Keratinocyte (primary cell): ENCODE measurements around the gene EMP3. TPM values are rescaled to one million over a fixed set of nuclear protein-coding genes. Genes with fewer than 3 reads are reported as not detected.

Experiments used
- DNase-seq: peaks from one replicate; pipeline ENCODE4 v3.0.0-alpha.2; 2011; ENCODE audit warnings: low read depth, missing footprints, low spot score
- FAIRE-seq: peaks from 2 replicates; lab custom pipeline; 2011; peaks lifted over from hg19 to GRCh38; lab: Jason Lieb, UNC
- H2AFZ ChIP-seq: 2 replicates; pipeline ENCODE4 v1.6.0; 2012; ENCODE audit warnings: low read length, control low read depth, inconsistent platforms; ENCODE audit not compliant: control insufficient read depth
- H3K27ac ChIP-seq: 2 replicates; pipeline ENCODE4 v1.5.1; 2011; ENCODE audit warnings: low read length; ENCODE audit not compliant: control insufficient read depth, insufficient read depth
- H3K27me3 ChIP-seq: 3 replicates; pipeline ENCODE4 v1.6.0; 2011; ENCODE audit warnings: low read length; ENCODE audit not compliant: control insufficient read depth, insufficient read depth; ENCODE audit errors: extremely low read depth
- H3K36me3 ChIP-seq, 2 experiments: 2 replicates in 1 of 2; 3 replicates in 1 of 2; pipeline ENCODE4 v1.5.1; 2011; ENCODE audit warnings: low read length in 2 of 2, mild to moderate bottlenecking in 1 of 2; ENCODE audit not compliant: control insufficient read depth in 2 of 2, insufficient read depth in 2 of 2; ENCODE audit errors: extremely low read depth in 1 of 2
- H3K4me1 ChIP-seq: 3 replicates; pipeline ENCODE4 v1.5.1; 2011; ENCODE audit warnings: low read length; ENCODE audit not compliant: control insufficient read depth, insufficient read depth; ENCODE audit errors: extremely low read depth
- H3K4me2 ChIP-seq: 3 replicates; pipeline ENCODE4 v1.6.0; 2011; ENCODE audit warnings: low read depth, low read length; ENCODE audit not compliant: control insufficient read depth, insufficient read depth; ENCODE audit errors: extremely low read depth
- H3K4me3 ChIP-seq, 3 experiments: fragments of 200-600 bp in 1 of 3; sonication (generic) in 1 of 3; 2 replicates in 2 of 3; 3 replicates in 1 of 3; pipeline ENCODE4 v1.5.1; 2011 to 2016; ENCODE audit warnings: low read length in 3 of 3, mild to moderate bottlenecking in 3 of 3, control low read depth in 2 of 3, inconsistent platforms in 1 of 3, low read depth in 1 of 3, mixed read lengths in 1 of 3, mixed run types in 1 of 3, moderate library complexity in 1 of 3; ENCODE audit not compliant: control insufficient read depth in 2 of 3, insufficient read depth in 2 of 3; ENCODE audit errors: extremely low read depth in 1 of 3
- H3K79me2 ChIP-seq: 2 replicates; pipeline ENCODE4 v1.6.0; 2012; ENCODE audit warnings: low read length; ENCODE audit not compliant: control insufficient read depth, insufficient read depth
- H3K9ac ChIP-seq: 3 replicates; pipeline ENCODE4 v1.6.0; 2011; ENCODE audit warnings: low read length; ENCODE audit not compliant: control insufficient read depth, insufficient read depth; ENCODE audit errors: extremely low read depth
- H3K9me1 ChIP-seq: 3 replicates; pipeline ENCODE4 v1.6.0; 2011; ENCODE audit warnings: low read length; ENCODE audit not compliant: control insufficient read depth, insufficient read depth; ENCODE audit errors: extremely low read depth
- H3K9me3 ChIP-seq: 2 replicates; pipeline ENCODE4 v1.5.1; 2012; ENCODE audit warnings: low read depth, low read length; ENCODE audit not compliant: control insufficient read depth
- H4K20me1 ChIP-seq: 3 replicates; pipeline ENCODE4 v1.6.0; 2011; ENCODE audit warnings: low read length; ENCODE audit not compliant: control insufficient read depth, insufficient read depth; ENCODE audit errors: extremely low read depth
- CTCF ChIP-seq, 3 experiments: IDR thresholded peaks in 1 of 3; conservative IDR thresholded peaks in 1 of 3; optimal IDR thresholded peaks in 1 of 3; 2 replicates in 2 of 3; 3 replicates in 1 of 3; pipeline versions ENCODE3 to v1.5.1; 2011; ENCODE audit warnings: low read length in 3 of 3, mild to moderate bottlenecking in 3 of 3, moderate library complexity in 2 of 3, control low read depth in 1 of 3, inconsistent platforms in 1 of 3; ENCODE audit not compliant: insufficient read depth in 2 of 3; ENCODE audit errors: extremely low read depth in 1 of 3
- EZH2 ChIP-seq: IDR thresholded peaks from one replicate; pipeline ENCODE4 v1.6.1; 2012; ENCODE audit warnings: inconsistent platforms, mild to moderate bottlenecking, low read length, moderate library complexity
- dilution Hi-C: fragments of 300-500 bp; cut with MboI; formaldehyde crosslinking; loops from one replicate; pipeline ENCODE4 v1.7.0; 2020; ENCODE audit warnings: low sequenced_read_pairs; ENCODE audit not compliant: extremely low pct_ligation_motif_present
- polyA minus RNA-seq, 3 experiments: library from RNA; depleted of rRNA, polyadenylated mRNA; stranded (reverse); fragments of >200 nt; gene quantifications; 1 replicate in 1 of 3; 2 replicates in 1 of 3; 3 replicates in 1 of 3; pipeline ENCODE4 v1.2.3, GENCODE V29; 2011
- polyA plus RNA-seq, 5 experiments: library from polyadenylated mRNA; depleted of rRNA in 3 of 5; stranded (reverse) in 3 of 5; stranded (forward) in 1 of 5; unstranded in 1 of 5; fragments of >200 nt; gene quantifications; 1 replicate in 1 of 5; 2 replicates in 3 of 5; 3 replicates in 1 of 5; pipeline versions ENCODE4 v1.2.1 to v1.2.3, GENCODE V29; 2011 to 2012; ENCODE audit warnings: missing spikeins in 2 of 5, low read depth in 1 of 5, low replicate concordance in 1 of 5

EMP3 gene
- 177 to 217 TPM (median 195 TPM) in 3 replicates for polyA plus RNA-seq
- 4.2 TPM for polyA plus RNA-seq (2011; ENCODE audit: low read depth)
- 131 and 187 TPM in 2 replicates for polyA plus RNA-seq (2011; cell fraction: cytosol; rRNA removed)
- 94.4 and 112 TPM in 2 replicates for polyA plus RNA-seq (2011; cell fraction: nucleus; rRNA removed)
- 15.0 and 317 TPM in 2 replicates for polyA plus RNA-seq (2012; ENCODE audit: low replicate concordance)
- 189 to 290 TPM (median 263 TPM) in 3 replicates for polyA minus RNA-seq
- 167 TPM for polyA minus RNA-seq (2011; cell fraction: cytosol; rRNA and poly(A)+ RNA removed)
- 45.9 and 46.7 TPM in 2 replicates for polyA minus RNA-seq (2011; cell fraction: nucleus; rRNA and poly(A)+ RNA removed)

- peaks cover 3% of the 10 kb centered on the region in 2 experiments for H3K36me3 ChIP-seq
- no peak for DNase-seq
- H3K27ac ChIP-seq, result peak within 1 kb of the TSS; percentile 99
- H2AFZ ChIP-seq, result peak within 1 kb of the TSS; percentile 33
- dilution Hi-C loops, result no loop called here
- H3K4me3 ChIP-seq, result peak within 1 kb of the TSS; percentile 48 to 97 (median 90)
- H3K9ac ChIP-seq, result peak within 1 kb of the TSS; percentile 97
- peaks cover 45% of the 10 kb centered on the region for H3K4me1 ChIP-seq
- peak within 1 kb of the TSS; percentile 96 for H3K4me2 ChIP-seq
- no peaks in the 10 kb centered on the region for H3K9me1 ChIP-seq
- H3K9me3 ChIP-seq, result no peaks in the 10 kb centered on the region
- FAIRE-seq, result no peak
- H3K27me3 ChIP-seq, result no peaks in the 10 kb centered on the region
- H3K79me2 ChIP-seq, result peaks cover 15% of the 10 kb centered on the region
- no peaks in the 10 kb centered on the region for H4K20me1 ChIP-seq
- TF ChIP-seq CTCF (optimal IDR thresholded peaks at IDR 0.05 in 1 of 3, IDR thresholded peaks at IDR 0.05 in 1 of 3, conservative IDR thresholded peaks at IDR 0.05 in 1 of 3; ENCODE audit: extremely low read depth in 1 of 3, insufficient read depth in 2 of 3, low read length in 3 of 3), result no peak
- no peak for TF ChIP-seq EZH2
Observed at GRCh38 chr19:48325265-48325910, at the start of gene EMP3. TSS of gene EMP3 (plus strand) at chr19:48325552. CDS start at chr19:48326845, 1,293 bp downstream.

- Histone ChIP-seq H3K4me1 (no peaks in the 10 kb centered on the region), H4K20me1 (no peaks in the 10 kb centered on the region), H3K9me3 (peaks cover 2% of the 10 kb centered on the region), H3K4me3 (no peak overlapping the region), H3K27me3 (no peaks in the 10 kb centered on the region), H3K79me2 (no peaks in the 10 kb centered on the region), H3K27ac (no peak overlapping the region), H3K36me3 (no peaks in the 10 kb centered on the region), H2AFZ (no peak overlapping the region), H3K9me1 (no peaks in the 10 kb centered on the region), H3K4me2 (no peak overlapping the region), H3K9ac (no peak overlapping the region)
- FAIRE-seq (no peak), DNase-seq (no peak)
- no peak for TF ChIP-seq CTCF (optimal IDR thresholded peaks at IDR 0.05 in 1 of 3, IDR thresholded peaks at IDR 0.05 in 1 of 3, conservative IDR thresholded peaks at IDR 0.05 in 1 of 3; ENCODE audit: extremely low read depth in 1 of 3, insufficient read depth in 2 of 3, low read length in 3 of 3)
- no peak for TF ChIP-seq EZH2
- dilution Hi-C loops, result no loop called here
Observed at GRCh38 chr19:48279747-48280146, 45.6 kb upstream of the EMP3 start.
